ENCODE measurements around the gene MPND. TPM values are rescaled to one million over a fixed set of nuclear protein-coding genes. Genes with fewer than 3 reads are reported as not detected.

Gene MPND
- total and polyA plus RNA-seq, 2 of the 13 experiments (the other 11 are each of a cell fraction or from before 2014, with no cell fraction given): 10.8 to 15.8 TPM

DNA sequence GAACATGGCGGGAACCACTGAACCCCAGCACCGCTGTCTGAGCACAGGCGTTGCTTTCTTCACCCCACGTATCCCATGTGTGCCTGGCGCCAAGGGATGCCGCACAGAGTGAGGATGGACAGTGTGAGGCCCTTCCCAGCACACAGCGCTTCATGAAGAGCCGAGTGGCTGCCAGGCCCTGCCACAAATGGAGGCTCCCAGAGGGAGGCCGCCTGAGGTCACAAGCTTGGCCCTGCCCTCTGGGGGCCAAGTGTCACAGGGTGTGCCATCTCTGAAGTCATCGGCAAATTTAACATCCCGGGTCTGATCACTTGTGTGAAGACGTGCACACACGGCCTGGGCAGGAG is 24.4 kb downstream of the MPND start:
- no peak for FAIRE-seq
- Histone ChIP-seq H3K9ac (ENCODE audit: insufficient read depth, low read depth, low read length) (no peak overlapping the region), H3K27me3 (ENCODE audit: control insufficient read depth in 1 of 2, insufficient read depth in 2 of 2, low read length in 2 of 2) (no peaks in the 10 kb centered on the region), H3K9me3 (ENCODE audit: low read length) (no peaks in the 10 kb centered on the region), H4K20me1 (ENCODE audit: insufficient read depth, low read length) (no peaks in the 10 kb centered on the region), H3K36me3 (replicated peaks in 1 of 2; ENCODE audit: control insufficient read depth in 1 of 2, insufficient read depth in 2 of 2, low read length in 2 of 2) (peaks cover 28 to 57% of the 10 kb centered on the region in 2 experiments; a peak in 4 of 5 replicates), H3K4me3 (replicated peaks in 1 of 3; ENCODE audit: insufficient read depth in 1 of 3, low read depth in 2 of 3, low read length in 3 of 3) (no peak overlapping the region), H3K79me2 (ENCODE audit: insufficient read depth, low read length) (peaks cover 20% of the 10 kb centered on the region), H3K27ac (ENCODE audit: extremely low read length, insufficient read depth, low read length) (no peak overlapping the region), H2AFZ (ENCODE audit: low read length) (no peak overlapping the region), H3K4me1 (ENCODE audit: insufficient read depth, low read length) (no peaks in the 10 kb centered on the region), H3K4me2 (ENCODE audit: low read depth, low read length) (no peak overlapping the region)
- in situ Hi-C loops (cut with HindIII; ENCODE audit: extremely low pct_ligation_motif_present, low pct_unique_long_range_greater_than_20kb): no loop called here
- BruUV-seq (replicated peaks): no TSS peak
- TF ChIP-seq, protein P1, sequence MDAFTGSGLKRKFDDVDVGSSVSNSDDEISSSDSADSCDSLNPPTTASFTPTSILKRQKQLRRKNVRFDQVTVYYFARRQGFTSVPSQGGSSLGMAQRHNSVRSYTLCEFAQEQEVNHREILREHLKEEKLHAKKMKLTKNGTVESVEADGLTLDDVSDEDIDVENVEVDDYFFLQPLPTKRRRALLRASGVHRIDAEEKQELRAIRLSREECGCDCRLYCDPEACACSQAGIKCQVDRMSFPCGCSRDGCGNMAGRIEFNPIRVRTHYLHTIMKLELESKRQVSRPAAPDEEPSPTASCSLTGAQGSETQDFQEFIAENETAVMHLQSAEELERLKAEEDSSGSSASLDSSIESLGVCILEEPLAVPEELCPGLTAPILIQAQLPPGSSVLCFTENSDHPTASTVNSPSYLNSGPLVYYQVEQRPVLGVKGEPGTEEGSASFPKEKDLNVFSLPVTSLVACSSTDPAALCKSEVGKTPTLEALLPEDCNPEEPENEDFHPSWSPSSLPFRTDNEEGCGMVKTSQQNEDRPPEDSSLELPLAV (CRISPR knock-in tag; conservative IDR thresholded peaks at IDR 0.05; ENCODE audit: low read depth): no peak
- no peak for TF ChIP-seq ZMAT3 (CRISPR knock-in tag; conservative IDR thresholded peaks at IDR 0.05)
- no peak for TF ChIP-seq WIZ (CRISPR knock-in tag; IDR thresholded peaks at IDR 0.05)
- POLR2A ChIA-PET: no interaction called here
- intact Hi-C loops (cut with micrococcal nuclease; ENCODE audit: unreplicated experiment): no loop called here
- CTCF ChIA-PET (ENCODE audit: low intra/inter-chr PET ratio, low total read pairs): no interaction called here
- WGBS (ENCODE audit: low lambda C conversion rate): 97% methylated on average over 5 of the region's 13 CpGs
- ATAC-seq: no peak
- no peak for DNase-seq (ENCODE audit: low spot score)

DNA sequence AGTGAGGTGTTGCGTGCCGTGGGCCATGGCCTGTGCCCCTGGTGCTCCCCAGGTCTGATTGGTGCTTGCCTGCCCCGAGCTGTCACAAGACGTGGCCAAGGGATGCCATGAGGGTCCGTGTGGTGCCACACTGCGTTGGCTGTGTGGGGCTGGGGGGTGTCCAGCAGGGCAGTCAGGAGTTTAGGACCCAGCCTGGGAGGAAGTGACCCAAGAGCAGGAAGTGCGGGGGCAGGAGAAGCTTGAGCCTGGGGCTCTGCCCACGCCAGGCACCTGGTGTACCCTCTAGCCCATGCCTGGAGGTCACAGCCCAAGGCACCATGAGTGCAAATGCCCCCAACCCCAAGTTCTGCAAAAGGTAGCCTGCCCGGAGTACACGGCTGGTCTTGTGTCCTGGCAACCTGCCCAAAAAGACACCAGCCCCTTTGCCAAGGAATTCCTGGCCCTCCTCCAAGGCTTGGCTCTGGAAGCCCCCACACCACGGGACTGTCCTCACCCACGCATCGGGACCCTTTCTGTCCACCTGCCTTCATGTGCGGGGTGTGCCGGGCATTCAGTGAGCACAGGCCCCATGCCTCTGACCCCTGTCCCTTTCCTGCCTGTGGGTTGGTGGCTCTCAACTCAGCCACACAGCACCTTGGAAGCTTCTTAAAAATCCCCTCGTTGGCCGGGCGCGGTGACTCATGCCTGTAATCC is 24.9 kb downstream of the MPND start:
- DNase-seq (ENCODE audit: low spot score) (no peak), FAIRE-seq (no peak), ATAC-seq (no peak)
- intact Hi-C loops (cut with micrococcal nuclease; ENCODE audit: unreplicated experiment) (no loop called here), in situ Hi-C loops (cut with HindIII; ENCODE audit: extremely low pct_ligation_motif_present, low pct_unique_long_range_greater_than_20kb) (no loop called here)
- BruUV-seq (replicated peaks): no TSS peak
- H3K9ac ChIP-seq (ENCODE audit: insufficient read depth, low read depth, low read length): no peak overlapping the region
- H3K36me3 ChIP-seq (replicated peaks in 1 of 2; ENCODE audit: control insufficient read depth in 1 of 2, insufficient read depth in 2 of 2, low read length in 2 of 2): peaks cover 24 to 52% of the 10 kb centered on the region in 2 experiments; a peak in 4 of 5 replicates
- peaks cover 25% of the 10 kb centered on the region for H3K79me2 ChIP-seq (ENCODE audit: insufficient read depth, low read length)
- POLR2A ChIA-PET: no interaction called here
- H4K20me1 ChIP-seq (ENCODE audit: insufficient read depth, low read length): no peaks in the 10 kb centered on the region
- H3K9me3 ChIP-seq (ENCODE audit: low read length): no peaks in the 10 kb centered on the region
- no peaks in the 10 kb centered on the region for H3K4me1 ChIP-seq (ENCODE audit: insufficient read depth, low read length)
- 99% methylated on average over 14 of the region's 19 CpGs for WGBS (ENCODE audit: low lambda C conversion rate)
- CTCF ChIA-PET (ENCODE audit: low intra/inter-chr PET ratio, low total read pairs): no interaction called here
- no peak overlapping the region for H3K4me2 ChIP-seq (ENCODE audit: low read depth, low read length)
- H3K27me3 ChIP-seq (ENCODE audit: control insufficient read depth in 1 of 2, insufficient read depth in 2 of 2, low read length in 2 of 2): no peaks in the 10 kb centered on the region
- no peak overlapping the region for H3K4me3 ChIP-seq (replicated peaks in 1 of 3; ENCODE audit: insufficient read depth in 1 of 3, low read depth in 2 of 3, low read length in 3 of 3)
- no peak overlapping the region for H2AFZ ChIP-seq (ENCODE audit: low read length)
- H3K27ac ChIP-seq (ENCODE audit: extremely low read length, insufficient read depth, low read length): no peak overlapping the region
- TF ChIP-seq, protein P2, sequence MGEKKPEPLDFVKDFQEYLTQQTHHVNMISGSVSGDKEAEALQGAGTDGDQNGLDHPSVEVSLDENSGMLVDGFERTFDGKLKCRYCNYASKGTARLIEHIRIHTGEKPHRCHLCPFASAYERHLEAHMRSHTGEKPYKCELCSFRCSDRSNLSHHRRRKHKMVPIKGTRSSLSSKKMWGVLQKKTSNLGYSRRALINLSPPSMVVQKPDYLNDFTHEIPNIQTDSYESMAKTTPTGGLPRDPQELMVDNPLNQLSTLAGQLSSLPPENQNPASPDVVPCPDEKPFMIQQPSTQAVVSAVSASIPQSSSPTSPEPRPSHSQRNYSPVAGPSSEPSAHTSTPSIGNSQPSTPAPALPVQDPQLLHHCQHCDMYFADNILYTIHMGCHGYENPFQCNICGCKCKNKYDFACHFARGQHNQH (CRISPR knock-in tag; IDR thresholded peaks at IDR 0.05): no peak
- TF ChIP-seq, protein P3, sequence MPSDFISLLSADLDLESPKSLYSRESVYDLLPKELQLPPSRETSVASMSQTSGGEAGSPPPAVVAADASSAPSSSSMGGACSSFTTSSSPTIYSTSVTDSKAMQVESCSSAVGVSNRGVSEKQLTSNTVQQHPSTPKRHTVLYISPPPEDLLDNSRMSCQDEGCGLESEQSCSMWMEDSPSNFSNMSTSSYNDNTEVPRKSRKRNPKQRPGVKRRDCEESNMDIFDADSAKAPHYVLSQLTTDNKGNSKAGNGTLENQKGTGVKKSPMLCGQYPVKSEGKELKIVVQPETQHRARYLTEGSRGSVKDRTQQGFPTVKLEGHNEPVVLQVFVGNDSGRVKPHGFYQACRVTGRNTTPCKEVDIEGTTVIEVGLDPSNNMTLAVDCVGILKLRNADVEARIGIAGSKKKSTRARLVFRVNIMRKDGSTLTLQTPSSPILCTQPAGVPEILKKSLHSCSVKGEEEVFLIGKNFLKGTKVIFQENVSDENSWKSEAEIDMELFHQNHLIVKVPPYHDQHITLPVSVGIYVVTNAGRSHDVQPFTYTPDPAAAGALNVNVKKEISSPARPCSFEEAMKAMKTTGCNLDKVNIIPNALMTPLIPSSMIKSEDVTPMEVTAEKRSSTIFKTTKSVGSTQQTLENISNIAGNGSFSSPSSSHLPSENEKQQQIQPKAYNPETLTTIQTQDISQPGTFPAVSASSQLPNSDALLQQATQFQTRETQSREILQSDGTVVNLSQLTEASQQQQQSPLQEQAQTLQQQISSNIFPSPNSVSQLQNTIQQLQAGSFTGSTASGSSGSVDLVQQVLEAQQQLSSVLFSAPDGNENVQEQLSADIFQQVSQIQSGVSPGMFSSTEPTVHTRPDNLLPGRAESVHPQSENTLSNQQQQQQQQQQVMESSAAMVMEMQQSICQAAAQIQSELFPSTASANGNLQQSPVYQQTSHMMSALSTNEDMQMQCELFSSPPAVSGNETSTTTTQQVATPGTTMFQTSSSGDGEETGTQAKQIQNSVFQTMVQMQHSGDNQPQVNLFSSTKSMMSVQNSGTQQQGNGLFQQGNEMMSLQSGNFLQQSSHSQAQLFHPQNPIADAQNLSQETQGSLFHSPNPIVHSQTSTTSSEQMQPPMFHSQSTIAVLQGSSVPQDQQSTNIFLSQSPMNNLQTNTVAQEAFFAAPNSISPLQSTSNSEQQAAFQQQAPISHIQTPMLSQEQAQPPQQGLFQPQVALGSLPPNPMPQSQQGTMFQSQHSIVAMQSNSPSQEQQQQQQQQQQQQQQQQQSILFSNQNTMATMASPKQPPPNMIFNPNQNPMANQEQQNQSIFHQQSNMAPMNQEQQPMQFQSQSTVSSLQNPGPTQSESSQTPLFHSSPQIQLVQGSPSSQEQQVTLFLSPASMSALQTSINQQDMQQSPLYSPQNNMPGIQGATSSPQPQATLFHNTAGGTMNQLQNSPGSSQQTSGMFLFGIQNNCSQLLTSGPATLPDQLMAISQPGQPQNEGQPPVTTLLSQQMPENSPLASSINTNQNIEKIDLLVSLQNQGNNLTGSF (CRISPR knock-in tag; IDR thresholded peaks at IDR 0.05): no peak
- TF ChIP-seq SMYD3 (CRISPR knock-in tag; IDR thresholded peaks at IDR 0.05) (no peak), AGO2 (optimal IDR thresholded peaks at IDR 0.05; ENCODE audit: low read depth, low read length) (peak; percentile 32), ZNF746 (CRISPR knock-in tag; IDR thresholded peaks at IDR 0.05) (no peak)
- TF ChIP-seq, protein P4, sequence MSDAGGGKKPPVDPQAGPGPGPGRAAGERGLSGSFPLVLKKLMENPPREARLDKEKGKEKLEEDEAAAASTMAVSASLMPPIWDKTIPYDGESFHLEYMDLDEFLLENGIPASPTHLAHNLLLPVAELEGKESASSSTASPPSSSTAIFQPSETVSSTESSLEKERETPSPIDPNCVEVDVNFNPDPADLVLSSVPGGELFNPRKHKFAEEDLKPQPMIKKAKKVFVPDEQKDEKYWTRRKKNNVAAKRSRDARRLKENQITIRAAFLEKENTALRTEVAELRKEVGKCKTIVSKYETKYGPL (CRISPR knock-in tag; IDR thresholded peaks at IDR 0.05): no peak

All from HepG2 (cell line).